Activated CD4-positive, CD25-positive, alpha-beta regulatory T cell treated with anti-CD3 and anti-CD28 coated beads, Interleukin-2, amount 50 U/mL, for 24 hours (primary cell): ENCODE measurements around the gene BIRC6.

Experiments used
- ATAC-seq, 2 donors: fragments of 150-1000 bp; cut with Tn5 transposase; one replicate each; pipeline ENCODE4 v1.10.0; 2021; ENCODE audit warnings: mild to moderate bottlenecking in 1 of 2, moderate library complexity in 1 of 2

BIRC6 gene

GRCh38 chr2:32375228-32375892 is 18.5 kb downstream of the BIRC6 start:
- no peak for ATAC-seq

- no peak for ATAC-seq
These were observed 19.9 kb downstream of the BIRC6 start for GRCh38 chr2:32376756-32377155.

GRCh38 chr2:32377928-32378327 is 21.1 kb downstream of the BIRC6 start:
- no peak for ATAC-seq

GRCh38 chr2:32379352-32379751 is 22.5 kb downstream of the BIRC6 start:
- ATAC-seq = no peak

- ATAC-seq = no peak
These were observed 27.0 kb downstream of the BIRC6 start for GRCh38 chr2:32383858-32384257.

GRCh38 chr2:32384529-32384928 is 27.7 kb downstream of the BIRC6 start:
- no peak for ATAC-seq

GRCh38 chr2:32386739-32387138 is 29.9 kb downstream of the BIRC6 start:
- no peak for ATAC-seq

- ATAC-seq = no peak
These were observed 42.4 kb downstream of the BIRC6 start for GRCh38 chr2:32399221-32399620.

GRCh38 chr2:32402091-32402490 is 45.3 kb downstream of the BIRC6 start:
- no peak for ATAC-seq

GRCh38 chr2:32403782-32404181 is 47.0 kb downstream of the BIRC6 start:
- no peak for ATAC-seq

GRCh38 chr2:32404691-32405090 is 47.9 kb downstream of the BIRC6 start:
- ATAC-seq = no peak

GRCh38 chr2:32416519-32416918 is 59.7 kb downstream of the BIRC6 start:
- no peak for ATAC-seq

GRCh38 chr2:32417659-32418058 is 60.8 kb downstream of the BIRC6 start:
- no peak for ATAC-seq

GRCh38 chr2:32418778-32419177 is 62.0 kb downstream of the BIRC6 start:
- no peak for ATAC-seq

- ATAC-seq = no peak
These were observed 65.3 kb downstream of the BIRC6 start for GRCh38 chr2:32422133-32422532.

GRCh38 chr2:32423536-32423935 is 66.7 kb downstream of the BIRC6 start:
- ATAC-seq = no peak

- no peak for ATAC-seq
These were observed 67.9 kb downstream of the BIRC6 start for GRCh38 chr2:32424739-32425138.

- no peak for ATAC-seq
These were observed 68.9 kb downstream of the BIRC6 start for GRCh38 chr2:32425719-32426141.

- ATAC-seq = no peak
These were observed 71.1 kb downstream of the BIRC6 start for GRCh38 chr2:32427672-32428610.

GRCh38 chr2:32430804-32431203 is 74.0 kb downstream of the BIRC6 start:
- no peak for ATAC-seq

- peak; percentile 49 to 51 for ATAC-seq
These were observed 79.3 kb downstream of the BIRC6 start for GRCh38 chr2:32436150-32436549.

- ATAC-seq = no peak
These were observed 85.2 kb downstream of the BIRC6 start for GRCh38 chr2:32442020-32442467.

GRCh38 chr2:32446369-32446768 is 89.5 kb downstream of the BIRC6 start:
- no peak for ATAC-seq

GRCh38 chr2:32450851-32451250 is 94.0 kb downstream of the BIRC6 start:
- ATAC-seq = no peak
